Mammary epithelial cell (primary cell): Measurements from ENCODE around the gene PRCD.

ENCODE experiments used
- CTCF ChIP-seq, 2 donors: IDR thresholded peaks in 1 of 2; conservative IDR thresholded peaks in 1 of 2; 2 replicates each; pipeline ENCODE4 v1.5.1; 2011 to 2012; ENCODE audit warnings: inconsistent platforms in 2 of 2, low read length in 2 of 2, mild to moderate bottlenecking in 2 of 2, control low read depth in 1 of 2, low read depth in 1 of 2; ENCODE audit not compliant: insufficient read depth in 1 of 2; ENCODE audit errors: extremely low read depth in 1 of 2
- EZH2 ChIP-seq: IDR thresholded peaks from 2 replicates; pipeline ENCODE4 v1.6.1; 2012; ENCODE audit warnings: low read length, inconsistent platforms, borderline replicate concordance

- TF ChIP-seq CTCF (conservative IDR thresholded peaks at IDR 0.05 in 1 of 2, IDR thresholded peaks at IDR 0.05 in 1 of 2; ENCODE audit: extremely low read depth in 1 of 2, insufficient read depth in 1 of 2, low read depth in 1 of 2, low read length in 2 of 2) (peak; percentile 36 to 61), EZH2 (no peak)
Observed at GRCh38 chr17:76558198-76559095, 18.6 kb downstream of the PRCD start.
